Nephron (organoid): ENCODE measurements around the gene TTLL8.

Experiments used
- H3K27ac Mint-ChIP-seq, 3 experiments: 2 replicates each; pipeline ENCODE4 v1.8.0; 2020; ENCODE audit warnings: mixed read lengths in 3 of 3, mild to moderate bottlenecking in 2 of 3, moderate library complexity in 1 of 3
- H3K27me3 Mint-ChIP-seq: 2 replicates; pipeline ENCODE4 v1.8.0; 2021; ENCODE audit warnings: low read depth, mild to moderate bottlenecking, moderate library complexity, mixed read lengths
- H3K36me3 Mint-ChIP-seq: 2 replicates; pipeline ENCODE4 v1.8.0; 2020; ENCODE audit warnings: low read depth, mixed read lengths
- H3K4me1 Mint-ChIP-seq: 2 replicates; pipeline ENCODE4 v1.8.0; 2020; ENCODE audit warnings: mixed read lengths
- H3K4me3 Mint-ChIP-seq, 3 experiments: 2 replicates each; pipeline ENCODE4 v1.8.0; 2020; ENCODE audit warnings: mild to moderate bottlenecking in 3 of 3, mixed read lengths in 3 of 3, moderate library complexity in 2 of 3
- H3K9me3 Mint-ChIP-seq: 2 replicates; pipeline ENCODE4 v1.8.0; 2020; ENCODE audit warnings: mixed read lengths
- TF ChIP-seq, protein P1 (sequence below), 3 experiments: fragments of 200-600 bp; sonication (generic); IDR thresholded peaks; one replicate each; pipeline ENCODE4 v1.5.0; 2021; ENCODE audit warnings: antibody characterized with exemption in 3 of 3; ENCODE audit not compliant: unreplicated experiment in 3 of 3

TTLL8 gene

DNA sequence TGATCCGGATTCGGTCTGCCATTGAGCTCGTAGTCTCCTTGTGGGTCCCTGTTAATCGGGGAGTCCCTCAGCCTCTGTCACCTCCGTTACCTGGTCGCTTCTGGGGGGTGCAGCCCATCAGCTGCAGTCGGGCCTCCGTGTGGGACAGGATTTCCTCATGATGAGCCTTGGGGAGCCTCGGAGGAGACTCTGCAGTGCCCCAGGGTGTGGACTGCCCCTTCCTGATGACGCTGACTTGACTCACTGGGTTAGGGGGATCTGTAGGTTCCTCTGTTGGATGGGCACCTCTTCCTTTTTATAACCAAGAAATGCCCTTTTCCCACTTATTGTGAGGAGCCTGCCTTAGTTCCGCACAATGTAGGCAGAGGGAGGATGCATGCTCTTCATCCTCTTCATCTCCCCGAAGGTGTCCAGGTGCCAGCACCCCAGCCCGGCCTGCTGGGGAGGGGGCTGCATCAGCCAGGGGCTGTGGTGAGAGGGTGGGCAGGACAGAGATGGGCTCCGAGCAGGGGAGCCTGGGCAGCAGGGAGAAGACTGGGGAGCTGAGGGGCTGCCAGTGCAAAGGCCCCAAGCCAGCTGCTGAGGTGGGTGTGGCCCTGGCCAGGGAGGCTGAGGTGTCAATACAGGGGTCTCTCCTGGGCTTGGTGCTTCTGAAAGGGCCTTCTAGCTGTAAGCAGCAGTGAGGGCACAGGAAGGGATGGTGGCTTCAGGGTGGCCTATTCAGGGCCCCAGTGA is 13.5 kb upstream of the TTLL8 start:
- Mint-ChIP-seq H3K36me3 (no peaks in the 10 kb centered on the region), H3K4me3 (no peak overlapping the region), H3K27me3 (peaks cover 14% of the 10 kb centered on the region), H3K9me3 (no peaks in the 10 kb centered on the region), H3K4me1 (no peaks in the 10 kb centered on the region), H3K27ac (no peak overlapping the region)
- TF ChIP-seq, protein P1, sequence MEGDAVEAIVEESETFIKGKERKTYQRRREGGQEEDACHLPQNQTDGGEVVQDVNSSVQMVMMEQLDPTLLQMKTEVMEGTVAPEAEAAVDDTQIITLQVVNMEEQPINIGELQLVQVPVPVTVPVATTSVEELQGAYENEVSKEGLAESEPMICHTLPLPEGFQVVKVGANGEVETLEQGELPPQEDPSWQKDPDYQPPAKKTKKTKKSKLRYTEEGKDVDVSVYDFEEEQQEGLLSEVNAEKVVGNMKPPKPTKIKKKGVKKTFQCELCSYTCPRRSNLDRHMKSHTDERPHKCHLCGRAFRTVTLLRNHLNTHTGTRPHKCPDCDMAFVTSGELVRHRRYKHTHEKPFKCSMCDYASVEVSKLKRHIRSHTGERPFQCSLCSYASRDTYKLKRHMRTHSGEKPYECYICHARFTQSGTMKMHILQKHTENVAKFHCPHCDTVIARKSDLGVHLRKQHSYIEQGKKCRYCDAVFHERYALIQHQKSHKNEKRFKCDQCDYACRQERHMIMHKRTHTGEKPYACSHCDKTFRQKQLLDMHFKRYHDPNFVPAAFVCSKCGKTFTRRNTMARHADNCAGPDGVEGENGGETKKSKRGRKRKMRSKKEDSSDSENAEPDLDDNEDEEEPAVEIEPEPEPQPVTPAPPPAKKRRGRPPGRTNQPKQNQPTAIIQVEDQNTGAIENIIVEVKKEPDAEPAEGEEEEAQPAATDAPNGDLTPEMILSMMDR (IDR thresholded peaks at IDR 0.05; ENCODE audit: unreplicated experiment in 3 of 3) = no peak

DNA sequence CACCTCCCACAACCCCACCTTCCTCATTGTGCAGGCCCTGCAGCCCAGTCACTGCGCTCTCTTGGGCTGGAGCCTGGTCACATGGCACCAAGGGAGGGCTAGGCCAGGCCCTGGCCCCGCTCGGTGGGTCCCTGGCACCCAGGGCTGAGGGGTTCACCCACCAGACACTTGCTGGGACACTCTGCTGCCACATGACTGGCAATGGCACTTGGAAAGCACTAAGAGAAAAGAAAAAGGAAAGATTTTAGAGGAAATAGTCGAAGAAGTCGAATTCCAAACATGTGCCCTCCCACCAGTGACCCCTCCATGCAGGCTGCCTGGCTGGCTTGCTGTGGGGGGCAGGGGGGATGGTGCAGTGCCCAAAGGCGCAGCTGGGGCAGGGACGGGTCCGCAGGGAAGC is 12.3 kb upstream of the TTLL8 start:
- peaks cover 5% of the 10 kb centered on the region for H3K4me1 Mint-ChIP-seq
- H3K27me3 Mint-ChIP-seq = peaks cover 14% of the 10 kb centered on the region
- no peaks in the 10 kb centered on the region for H3K36me3 Mint-ChIP-seq
- TF ChIP-seq, protein P1 (IDR thresholded peaks at IDR 0.05; ENCODE audit: unreplicated experiment in 3 of 3) = no peak
- H3K4me3 Mint-ChIP-seq = no peak overlapping the region
- H3K9me3 Mint-ChIP-seq = no peaks in the 10 kb centered on the region
- H3K27ac Mint-ChIP-seq = no peak overlapping the region

DNA sequence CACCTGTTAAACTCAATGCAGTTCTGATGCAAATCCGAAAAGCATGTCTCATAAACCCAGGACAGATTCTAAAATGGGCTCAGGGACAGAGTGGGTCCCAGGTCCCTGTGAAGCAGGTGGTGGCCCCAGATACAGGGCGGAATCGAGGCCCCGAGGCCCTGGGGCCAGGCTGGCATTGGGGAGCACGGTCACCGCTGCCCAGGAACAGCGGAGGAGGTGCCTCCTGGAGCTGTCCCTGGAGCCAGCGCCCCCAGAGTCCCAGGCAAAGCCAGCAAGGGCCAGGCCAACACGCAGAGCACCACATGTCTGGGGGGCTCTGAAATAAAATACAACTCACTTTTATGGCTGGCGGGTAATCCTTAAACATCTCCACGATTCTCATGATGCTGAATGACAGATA is 10.0 kb upstream of the TTLL8 start:
- TF ChIP-seq, protein P1 (IDR thresholded peaks at IDR 0.05; ENCODE audit: unreplicated experiment in 3 of 3) = no peak
- H3K9me3 Mint-ChIP-seq = no peaks in the 10 kb centered on the region
- no peak overlapping the region for H3K27ac Mint-ChIP-seq
- H3K4me3 Mint-ChIP-seq = no peak overlapping the region
- peaks cover 17% of the 10 kb centered on the region for H3K27me3 Mint-ChIP-seq
- H3K4me1 Mint-ChIP-seq = peaks cover 6% of the 10 kb centered on the region
- H3K36me3 Mint-ChIP-seq = no peaks in the 10 kb centered on the region

DNA sequence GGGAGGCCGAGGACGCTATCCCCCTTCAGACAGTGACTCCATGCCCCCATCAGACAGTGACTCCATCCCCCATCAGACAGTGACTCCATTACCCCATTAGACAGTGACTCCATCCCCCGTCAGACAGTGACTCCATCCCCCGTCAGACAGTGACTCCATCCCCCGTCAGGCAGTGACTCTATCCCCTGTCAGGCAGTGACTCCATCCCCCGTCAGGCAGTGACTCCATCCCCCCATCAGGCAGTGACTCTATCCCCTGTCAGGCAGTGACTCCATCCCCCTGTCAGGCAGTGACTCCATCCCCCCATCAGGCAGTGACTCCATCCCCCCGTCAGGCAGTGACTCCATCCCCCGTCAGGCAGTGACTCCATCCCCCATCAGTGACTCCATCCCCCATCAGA is 9.1 kb upstream of the TTLL8 start:
- H3K27ac Mint-ChIP-seq = no peak overlapping the region
- H3K9me3 Mint-ChIP-seq = no peaks in the 10 kb centered on the region
- H3K4me1 Mint-ChIP-seq = peaks cover 6% of the 10 kb centered on the region
- no peaks in the 10 kb centered on the region for H3K36me3 Mint-ChIP-seq
- H3K4me3 Mint-ChIP-seq = no peak overlapping the region
- TF ChIP-seq, protein P1 (IDR thresholded peaks at IDR 0.05; ENCODE audit: unreplicated experiment in 3 of 3) = no peak
- peaks cover 23% of the 10 kb centered on the region for H3K27me3 Mint-ChIP-seq

DNA sequence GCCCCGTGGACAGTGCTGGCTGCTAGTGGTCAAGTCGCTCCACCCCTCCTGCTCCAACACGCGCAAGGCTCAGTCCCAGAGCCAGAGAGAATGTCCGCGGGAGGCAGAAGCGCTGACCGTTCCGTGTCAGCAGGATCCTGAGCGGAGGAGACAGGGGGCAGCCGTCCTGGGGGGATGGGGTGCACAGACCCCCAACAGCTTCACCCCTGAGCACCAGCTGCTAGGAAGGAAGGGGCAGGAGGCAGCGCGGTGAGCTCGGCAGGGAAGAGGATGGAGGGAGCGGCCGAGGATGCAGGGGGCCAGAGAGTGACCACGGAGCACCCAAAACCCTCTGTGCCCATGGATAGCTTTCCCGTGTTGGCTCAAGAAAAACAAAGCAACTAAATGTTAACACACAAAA is 6.4 kb upstream of the TTLL8 start:
- H3K27me3 Mint-ChIP-seq = peaks cover 28% of the 10 kb centered on the region
- TF ChIP-seq, protein P1 (IDR thresholded peaks at IDR 0.05; ENCODE audit: unreplicated experiment in 3 of 3) = no peak
- no peaks in the 10 kb centered on the region for H3K9me3 Mint-ChIP-seq
- H3K36me3 Mint-ChIP-seq = no peaks in the 10 kb centered on the region
- H3K4me3 Mint-ChIP-seq = no peak overlapping the region
- H3K27ac Mint-ChIP-seq = peak overlapping the region in 1 of 3 experiments; percentile 54
- H3K4me1 Mint-ChIP-seq = peaks cover 27% of the 10 kb centered on the region
